Caco-2 (cell line): ENCODE measurements around the gene AAMP. TPM values are rescaled to one million over a fixed set of nuclear protein-coding genes. Genes with fewer than 3 reads are reported as not detected.
A peak's percentile ranks its signal among the peaks of the same experiment; 100 is the strongest.

Experiments
- BruUV-seq: library from RNA; stranded (reverse); fragments of 400-500 nt; replicated peaks from 2 replicates; lab custom pipeline; 2021; lab: Mats Ljungman, UMichigan
- CTCF ChIA-PET: fragments of 300-600 bp; sonication (Branson Sonifier 250); formaldehyde crosslinking; loops from one replicate; lab custom pipeline; 2022; ENCODE audit warnings: antibody characterized with exemption; lab: Charles Lee
- POLR2A ChIA-PET: fragments of 300-600 bp; sonication (Branson Sonifier 250); formaldehyde crosslinking; loops from one replicate; lab custom pipeline; 2022; ENCODE audit warnings: antibody characterized with exemption; lab: Charles Lee
- DNase-seq, 2 experiments: peaks; one replicate each; pipeline versions ENCODE4 v3.0.0 to v3.0.0-alpha.2; 2020 to 2022
- H3K27me3 ChIP-seq: replicated peaks from 2 replicates; pipeline ENCODE4 v1.6.0; 2011; ENCODE audit warnings: low read length; ENCODE audit not compliant: control insufficient read depth, insufficient read depth
- H3K36me3 ChIP-seq: 2 replicates; pipeline ENCODE4 v1.5.1; 2011; ENCODE audit warnings: low read length; ENCODE audit not compliant: control insufficient read depth, insufficient read depth
- H3K4me1 ChIP-seq: fragments of 250-450 bp; sonication (Bioruptor Pico); 2 replicates; pipeline ENCODE4 v1.5.1; 2020; ENCODE audit warnings: mild to moderate bottlenecking
- H3K4me3 ChIP-seq: 2 replicates; pipeline ENCODE4 v1.5.1; 2011; ENCODE audit warnings: low read depth, mild to moderate bottlenecking, control low read depth, low read length
- H3K9me3 ChIP-seq: fragments of 250-450 bp; sonication (Bioruptor Pico); 2 replicates; pipeline ENCODE4 v1.5.1; 2020; ENCODE audit warnings: mild to moderate bottlenecking, moderate library complexity
- H3K27ac Mint-ChIP-seq: one replicate; pipeline ENCODE4 v1.8.0; 2022; ENCODE audit warnings: mixed read lengths; ENCODE audit not compliant: unreplicated experiment
- H3K27me3 Mint-ChIP-seq: one replicate; pipeline ENCODE4 v1.8.0; 2022; ENCODE audit warnings: mixed read lengths; ENCODE audit not compliant: insufficient read depth, unreplicated experiment
- H3K36me3 Mint-ChIP-seq: one replicate; pipeline ENCODE4 v1.8.0; 2022; ENCODE audit warnings: mild to moderate bottlenecking, mixed read lengths; ENCODE audit not compliant: insufficient read depth, unreplicated experiment
- H3K4me1 Mint-ChIP-seq: one replicate; pipeline ENCODE4 v1.8.0; 2022; ENCODE audit warnings: low read depth, mixed read lengths; ENCODE audit not compliant: unreplicated experiment
- H3K4me3 Mint-ChIP-seq: one replicate; pipeline ENCODE4 v1.8.0; 2022; ENCODE audit warnings: mild to moderate bottlenecking, moderate library complexity, mixed read lengths; ENCODE audit not compliant: unreplicated experiment
- H3K9me3 Mint-ChIP-seq: one replicate; pipeline ENCODE4 v1.8.0; 2022; ENCODE audit warnings: mixed read lengths; ENCODE audit not compliant: unreplicated experiment
- intact Hi-C: fragments of 100-400 bp; cut with micrococcal nuclease; formaldehyde crosslinking; loops from one replicate; pipeline ENCODE4 v1.10.0; 2022; ENCODE audit not compliant: unreplicated experiment
- total RNA-seq: library from RNA; stranded (reverse); gene quantifications from 2 replicates; pipeline ENCODE4 v1.2.3, GENCODE V29; 2022
- TF ChIP-seq, protein P1 (sequence below), 2 experiments: fragments of 200-600 bp in 1 of 2; IDR thresholded peaks; 1 replicate in 1 of 2; 2 replicates in 1 of 2; pipeline versions ENCODE4 v1.5.1 to v1.8.0; 2011 to 2022; ENCODE audit warnings: antibody characterized with exemption in 1 of 2, control low read depth in 1 of 2, inconsistent platforms in 1 of 2, low read depth in 1 of 2, low read length in 1 of 2, mild to moderate bottlenecking in 1 of 2, moderate library complexity in 1 of 2; ENCODE audit not compliant: insufficient read depth in 1 of 2, severe bottlenecking in 1 of 2, unreplicated experiment in 1 of 2

AAMP gene
- total RNA-seq, 1 experiment from 2014 or later = 125 TPM

DNA sequence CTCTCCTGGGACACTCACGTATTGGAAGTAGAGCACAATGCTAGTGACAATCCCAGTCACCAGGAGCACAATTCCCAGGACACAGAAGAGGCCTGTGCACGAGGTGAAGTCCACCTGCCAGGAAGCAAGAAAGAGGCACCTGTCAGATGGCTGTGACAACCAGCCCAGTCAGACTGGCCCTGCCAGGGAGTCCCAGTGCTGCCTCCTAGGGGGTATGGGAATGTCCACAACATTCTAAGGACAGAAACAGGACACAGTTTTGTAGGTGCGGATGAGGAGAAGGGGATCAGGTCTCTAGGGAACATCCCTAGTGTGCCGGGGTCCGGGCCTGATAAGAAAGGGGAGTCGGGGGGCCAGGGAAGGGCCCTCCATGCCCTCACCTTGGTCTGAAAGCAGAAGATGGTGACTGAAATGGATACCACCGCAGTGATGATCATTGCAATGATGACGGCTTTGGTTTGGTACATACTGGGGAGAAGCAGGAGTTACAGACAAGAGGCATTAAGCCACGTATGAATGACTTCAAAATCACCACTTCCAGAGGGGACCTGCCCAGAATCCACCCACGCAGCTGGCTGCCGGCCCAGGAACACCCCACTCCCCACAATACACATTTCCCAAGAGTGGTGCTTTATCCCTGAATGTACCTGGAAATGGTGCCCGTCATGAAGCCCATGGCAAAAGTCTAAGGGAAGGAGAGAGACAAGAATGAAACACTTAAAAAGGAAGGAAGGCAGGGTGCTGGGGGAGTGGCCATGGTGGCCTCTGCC, 7.2 kb upstream of the AAMP start:
- Mint-ChIP-seq H3K9me3 (no peaks in the 10 kb centered on the region), H3K36me3 (peaks cover 68% of the 10 kb centered on the region), H3K4me3 (no peak overlapping the region), H3K27ac (no peak overlapping the region), H3K27me3 (no peaks in the 10 kb centered on the region), H3K4me1 (peaks cover 15% of the 10 kb centered on the region)
- no peak overlapping the region for H3K4me3 ChIP-seq
- DNase-seq = no peak
- H3K36me3 ChIP-seq = peaks cover 8% of the 10 kb centered on the region
- POLR2A ChIA-PET = no interaction called here
- no peaks in the 10 kb centered on the region for H3K27me3 ChIP-seq
- BruUV-seq = no TSS peak
- CTCF ChIA-PET = no interaction called here
- TF ChIP-seq, protein P1, sequence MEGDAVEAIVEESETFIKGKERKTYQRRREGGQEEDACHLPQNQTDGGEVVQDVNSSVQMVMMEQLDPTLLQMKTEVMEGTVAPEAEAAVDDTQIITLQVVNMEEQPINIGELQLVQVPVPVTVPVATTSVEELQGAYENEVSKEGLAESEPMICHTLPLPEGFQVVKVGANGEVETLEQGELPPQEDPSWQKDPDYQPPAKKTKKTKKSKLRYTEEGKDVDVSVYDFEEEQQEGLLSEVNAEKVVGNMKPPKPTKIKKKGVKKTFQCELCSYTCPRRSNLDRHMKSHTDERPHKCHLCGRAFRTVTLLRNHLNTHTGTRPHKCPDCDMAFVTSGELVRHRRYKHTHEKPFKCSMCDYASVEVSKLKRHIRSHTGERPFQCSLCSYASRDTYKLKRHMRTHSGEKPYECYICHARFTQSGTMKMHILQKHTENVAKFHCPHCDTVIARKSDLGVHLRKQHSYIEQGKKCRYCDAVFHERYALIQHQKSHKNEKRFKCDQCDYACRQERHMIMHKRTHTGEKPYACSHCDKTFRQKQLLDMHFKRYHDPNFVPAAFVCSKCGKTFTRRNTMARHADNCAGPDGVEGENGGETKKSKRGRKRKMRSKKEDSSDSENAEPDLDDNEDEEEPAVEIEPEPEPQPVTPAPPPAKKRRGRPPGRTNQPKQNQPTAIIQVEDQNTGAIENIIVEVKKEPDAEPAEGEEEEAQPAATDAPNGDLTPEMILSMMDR (IDR thresholded peaks at IDR 0.05; ENCODE audit: insufficient read depth in 1 of 2, low read depth in 1 of 2, low read length in 1 of 2, severe bottlenecking in 1 of 2, unreplicated experiment in 1 of 2) = peak; percentile 20 to 31
- intact Hi-C loops = loop anchor here (10.0 kb wide), 1 partner anchor 368 kb away; no protein-coding TSS in a partner anchor
- peaks cover 5% of the 10 kb centered on the region; the same call in 1 of the 2 replicates for H3K4me1 ChIP-seq
- H3K9me3 ChIP-seq = no peaks in the 10 kb centered on the region

DNA sequence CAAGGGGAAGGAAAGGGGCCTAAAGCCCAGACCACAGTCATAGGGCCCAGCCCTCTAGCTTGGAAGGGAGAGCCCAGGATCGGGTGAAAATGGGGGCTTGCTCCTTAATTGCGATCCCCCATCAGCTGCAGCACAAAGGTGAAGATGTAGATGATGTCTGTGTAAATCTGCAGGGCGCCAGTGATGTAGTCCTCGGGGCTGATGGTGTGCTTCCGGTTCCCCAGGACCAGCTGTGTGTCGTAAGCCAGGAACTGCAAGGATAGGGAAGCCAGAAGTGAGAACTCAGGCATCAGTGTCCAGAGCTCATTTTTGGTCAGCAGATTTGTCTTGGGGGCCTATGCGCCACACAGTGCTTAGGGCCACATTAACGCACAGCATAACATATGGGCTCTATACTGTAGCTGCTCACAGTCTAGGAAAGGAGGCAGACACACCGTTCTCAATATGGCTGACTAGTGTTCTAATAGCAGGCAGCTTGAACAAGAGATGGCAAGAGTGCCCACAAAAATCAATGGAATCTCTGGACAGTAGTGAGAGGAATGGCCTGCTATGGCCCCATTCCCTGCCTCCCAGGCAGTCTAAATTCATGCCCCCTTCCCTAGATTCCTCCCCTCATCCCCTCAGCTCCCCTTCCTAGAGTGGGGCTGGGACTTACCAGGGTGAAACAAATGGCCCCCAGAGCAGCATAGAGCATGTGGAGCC, 5.6 kb upstream of the AAMP start:
- H3K9me3 ChIP-seq = no peaks in the 10 kb centered on the region
- Mint-ChIP-seq H3K36me3 (peaks cover 66% of the 10 kb centered on the region), H3K9me3 (no peaks in the 10 kb centered on the region), H3K27me3 (no peaks in the 10 kb centered on the region), H3K27ac (no peak overlapping the region), H3K4me3 (no peak overlapping the region), H3K4me1 (peaks cover 13% of the 10 kb centered on the region)
- H3K36me3 ChIP-seq = peaks cover 8% of the 10 kb centered on the region
- ChIA-PET POLR2A (interaction anchor here (2.0 kb wide), 1 partner anchor 12 kb away, joined by 6 read pairs; no protein-coding TSS in a partner anchor), CTCF (interaction anchor here (0.8 to 7.0 kb wide), 3 partner anchors 15 to 121 kb away, joined by 3 to 121 read pairs (median 4); partner anchors contain the start of gene TMBIM1)
- H3K27me3 ChIP-seq = no peaks in the 10 kb centered on the region
- TF ChIP-seq, protein P1 (IDR thresholded peaks at IDR 0.05; ENCODE audit: insufficient read depth in 1 of 2, low read depth in 1 of 2, low read length in 1 of 2, severe bottlenecking in 1 of 2, unreplicated experiment in 1 of 2) = no peak
- H3K4me3 ChIP-seq = no peak overlapping the region
- H3K4me1 ChIP-seq = 0 out of 2 replicates have a peak, but pooled peaks cover 4% of the 10 kb centered on the region
- intact Hi-C loops = loop anchor here (10.0 kb wide), 1 partner anchor 369 kb away; no protein-coding TSS in a partner anchor
- DNase-seq = no peak
- no TSS peak for BruUV-seq

DNA sequence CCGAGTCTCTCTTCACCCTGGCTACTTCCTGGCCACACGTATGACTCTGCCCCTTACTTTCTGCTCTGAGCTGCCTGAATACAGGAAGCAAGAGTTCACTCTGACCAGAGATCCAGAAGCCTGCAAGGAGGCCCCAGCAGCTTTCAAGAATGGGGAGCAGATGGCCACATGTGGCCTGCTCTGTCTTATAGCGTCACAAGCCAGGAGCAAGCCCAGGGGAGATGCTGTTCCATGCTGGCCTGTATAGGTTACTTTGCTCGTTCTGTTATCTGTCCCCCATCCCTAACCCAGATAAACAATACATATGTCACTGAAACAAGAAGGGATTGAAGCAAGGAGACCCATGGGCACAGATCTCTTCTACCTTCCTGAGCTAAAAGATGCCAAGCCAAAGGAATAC, 4.6 kb upstream of the AAMP start:
- H3K36me3 Mint-ChIP-seq = peaks cover 66% of the 10 kb centered on the region
- BruUV-seq = TSS peak; percentile 47
- H3K36me3 ChIP-seq = peaks cover 6% of the 10 kb centered on the region
- intact Hi-C loops = loop anchor here (10.0 kb wide), 1 partner anchor 370 kb away; no protein-coding TSS in a partner anchor
- no peak overlapping the region for H3K4me3 ChIP-seq
- H3K9me3 ChIP-seq = no peaks in the 10 kb centered on the region
- H3K4me1 Mint-ChIP-seq = peaks cover 13% of the 10 kb centered on the region
- ChIA-PET CTCF (interaction anchor here (0.8 to 7.0 kb wide), 2 partner anchors 16 to 122 kb away, joined by 3 to 121 read pairs; partner anchors contain the start of gene TMBIM1), POLR2A (interaction anchor here (0.8 to 2.0 kb wide), 2 partner anchors 12 to 19 kb away, joined by 3 to 6 read pairs; no protein-coding TSS in a partner anchor)
- H3K9me3 Mint-ChIP-seq = no peaks in the 10 kb centered on the region
- no peak for DNase-seq
- no peaks in the 10 kb centered on the region for H3K27me3 ChIP-seq
- H3K4me3 Mint-ChIP-seq = no peak overlapping the region
- no peak overlapping the region for H3K27ac Mint-ChIP-seq
- TF ChIP-seq, protein P1 (IDR thresholded peaks at IDR 0.05; ENCODE audit: insufficient read depth in 1 of 2, low read depth in 1 of 2, low read length in 1 of 2, severe bottlenecking in 1 of 2, unreplicated experiment in 1 of 2) = no peak
- H3K27me3 Mint-ChIP-seq = no peaks in the 10 kb centered on the region
- 0 out of 2 replicates have a peak, but pooled peaks cover 4% of the 10 kb centered on the region for H3K4me1 ChIP-seq
